ENCODE data around the gene FOXL2.

FOXL2 gene

GRCh38 chr3:138899351-138899991 lies 47.5 kb downstream of the FOXL2 start (continued):
- no peak for TF ChIP-seq PATZ1 (CRISPR knock-in tag; IDR thresholded peaks at IDR 0.05; ENCODE audit: borderline replicate concordance)

- no peak for TF ChIP-seq CREB5 (CRISPR knock-in tag; IDR thresholded peaks at IDR 0.05; ENCODE audit: low read depth)
- no peak for TF ChIP-seq ESRRG (CRISPR knock-in tag; IDR thresholded peaks at IDR 0.05)
- TF ChIP-seq ZFP30 (CRISPR knock-in tag; IDR thresholded peaks at IDR 0.05) = no peak
- TF ChIP-seq TSHZ2 (CRISPR knock-in tag; IDR thresholded peaks at IDR 0.05) = no peak
- no peak for TF ChIP-seq TCF4 (CRISPR knock-in tag; IDR thresholded peaks at IDR 0.05; ENCODE audit: borderline replicate concordance)
- TF ChIP-seq SNAI2 (CRISPR knock-in tag; IDR thresholded peaks at IDR 0.05) = no peak
- no peak for TF ChIP-seq RARB (CRISPR knock-in tag; IDR thresholded peaks at IDR 0.05)
- TF ChIP-seq CSRNP3 (CRISPR knock-in tag; IDR thresholded peaks at IDR 0.05) = no peak
- no peak for TF ChIP-seq TOX (CRISPR knock-in tag; IDR thresholded peaks at IDR 0.05; ENCODE audit: borderline replicate concordance)
- TF ChIP-seq PATZ1 (CRISPR knock-in tag; IDR thresholded peaks at IDR 0.05; ENCODE audit: borderline replicate concordance) = no peak
- no peak for TF ChIP-seq CSDC2 (CRISPR knock-in tag; IDR thresholded peaks at IDR 0.05)
- TF ChIP-seq ZNF70 (CRISPR knock-in tag; IDR thresholded peaks at IDR 0.05) = no peak
- no peak for TF ChIP-seq ZFP3 (CRISPR knock-in tag; IDR thresholded peaks at IDR 0.05)
- TF ChIP-seq ZNF8 (CRISPR knock-in tag; IDR thresholded peaks at IDR 0.05) = no peak
Observed at GRCh38 chr3:138898708-138899107, 48.2 kb downstream of the FOXL2 start.

GRCh38 chr3:138898301-138898700 lies 48.6 kb downstream of the FOXL2 start:
- peak; percentile 88 for ATAC-seq
- no peak for TF ChIP-seq ESRRG (CRISPR knock-in tag; IDR thresholded peaks at IDR 0.05)

More at GRCh38 chr3:138898708-138899107, 48.2 kb downstream of the FOXL2 start:
- ATAC-seq = no peak
